Progenitor cell of endocrine pancreas (in vitro differentiated cells): Measurements from ENCODE around the gene GNAI2. TPM values are rescaled to one million over a fixed set of nuclear protein-coding genes. Genes with fewer than 3 reads are reported as not detected.

Experiments used
- DNase-seq: peaks from one replicate; pipeline ENCODE4 v3.0.0; 2021; ENCODE audit warnings: low spot score; ENCODE audit not compliant: unreplicated experiment
- H3K27ac Mint-ChIP-seq: 2 replicates; pipeline ENCODE4 v1.8.0; 2021; ENCODE audit warnings: mild to moderate bottlenecking, moderate library complexity, mixed read lengths
- H3K27me3 Mint-ChIP-seq: 2 replicates; pipeline ENCODE4 v1.8.0; 2021; ENCODE audit warnings: mixed read lengths
- H3K36me3 Mint-ChIP-seq: 2 replicates; pipeline ENCODE4 v1.8.0; 2022; ENCODE audit warnings: mixed read lengths; ENCODE audit not compliant: insufficient read depth
- H3K4me1 Mint-ChIP-seq: 2 replicates; pipeline ENCODE4 v1.8.0; 2021; ENCODE audit warnings: low read depth, mixed read lengths
- H3K4me3 Mint-ChIP-seq: 2 replicates; pipeline ENCODE4 v1.8.0; 2021; ENCODE audit warnings: low read depth, mild to moderate bottlenecking, moderate library complexity, mixed read lengths
- H3K9me3 Mint-ChIP-seq: 2 replicates; pipeline ENCODE4 v1.8.0; 2021; ENCODE audit warnings: low read depth, mixed read lengths
- CTCF ChIP-seq: fragments of 200-600 bp; sonication (generic); IDR thresholded peaks from one replicate; pipeline ENCODE4 v1.5.0; 2021; ENCODE audit warnings: antibody characterized with exemption, mild to moderate bottlenecking; ENCODE audit not compliant: unreplicated experiment
- total RNA-seq: library from RNA; stranded (reverse); gene quantifications from 2 replicates; pipeline ENCODE4 v1.2.1, GENCODE V29; 2021

GNAI2 gene
- total RNA-seq, 1 donor from 2014 or later: 171 TPM

- DNase-seq: no peak
- no peak overlapping the region for H3K4me3 Mint-ChIP-seq
- TF ChIP-seq CTCF: no peak
- no peaks in the 10 kb centered on the region for H3K9me3 Mint-ChIP-seq
- H3K27ac Mint-ChIP-seq: no peak overlapping the region
- H3K36me3 Mint-ChIP-seq: no peaks in the 10 kb centered on the region
- peaks cover 20% of the 10 kb centered on the region for H3K27me3 Mint-ChIP-seq
- peaks cover 3% of the 10 kb centered on the region for H3K4me1 Mint-ChIP-seq
These were observed 41.0 kb upstream of the GNAI2 start for GRCh38 chr3:50194903-50195500.

- Mint-ChIP-seq H3K27me3 (peaks cover 20% of the 10 kb centered on the region), H3K9me3 (no peaks in the 10 kb centered on the region), H3K36me3 (no peaks in the 10 kb centered on the region), H3K4me3 (no peak overlapping the region), H3K27ac (no peak overlapping the region), H3K4me1 (peaks cover 3% of the 10 kb centered on the region)
- no peak for TF ChIP-seq CTCF
- no peak for DNase-seq
These were observed 40.3 kb upstream of the GNAI2 start for GRCh38 chr3:50195501-50196252.

- no peaks in the 10 kb centered on the region for H3K36me3 Mint-ChIP-seq
These were observed 39.7 kb upstream of the GNAI2 start for GRCh38 chr3:50196253-50196801.

GRCh38 chr3:50201573-50202315 is 34.3 kb upstream of the GNAI2 start:
- Mint-ChIP-seq H3K4me3 (no peak overlapping the region), H3K4me1 (peaks cover 30% of the 10 kb centered on the region), H3K9me3 (no peaks in the 10 kb centered on the region), H3K36me3 (no peaks in the 10 kb centered on the region), H3K27ac (peak overlapping the region; percentile 28), H3K27me3 (peaks cover 18% of the 10 kb centered on the region)
- no peak for TF ChIP-seq CTCF
- DNase-seq: no peak

More at GRCh38 chr3:50196253-50196801, 39.7 kb upstream of the GNAI2 start:
- no peak overlapping the region for H3K4me3 Mint-ChIP-seq
- no peak for DNase-seq
- no peaks in the 10 kb centered on the region for H3K9me3 Mint-ChIP-seq
- H3K4me1 Mint-ChIP-seq: peaks cover 5% of the 10 kb centered on the region
- H3K27ac Mint-ChIP-seq: peak overlapping the region; percentile 89
- H3K27me3 Mint-ChIP-seq: peaks cover 21% of the 10 kb centered on the region
- no peak for TF ChIP-seq CTCF
